ENCODE data around the gene TMC4. TPM values are rescaled to one million over a fixed set of nuclear protein-coding genes. Genes with fewer than 3 reads are reported as not detected.

TMC4 gene
- total RNA-seq, 1 experiment from 2014 or later = 13.4 TPM

DNA sequence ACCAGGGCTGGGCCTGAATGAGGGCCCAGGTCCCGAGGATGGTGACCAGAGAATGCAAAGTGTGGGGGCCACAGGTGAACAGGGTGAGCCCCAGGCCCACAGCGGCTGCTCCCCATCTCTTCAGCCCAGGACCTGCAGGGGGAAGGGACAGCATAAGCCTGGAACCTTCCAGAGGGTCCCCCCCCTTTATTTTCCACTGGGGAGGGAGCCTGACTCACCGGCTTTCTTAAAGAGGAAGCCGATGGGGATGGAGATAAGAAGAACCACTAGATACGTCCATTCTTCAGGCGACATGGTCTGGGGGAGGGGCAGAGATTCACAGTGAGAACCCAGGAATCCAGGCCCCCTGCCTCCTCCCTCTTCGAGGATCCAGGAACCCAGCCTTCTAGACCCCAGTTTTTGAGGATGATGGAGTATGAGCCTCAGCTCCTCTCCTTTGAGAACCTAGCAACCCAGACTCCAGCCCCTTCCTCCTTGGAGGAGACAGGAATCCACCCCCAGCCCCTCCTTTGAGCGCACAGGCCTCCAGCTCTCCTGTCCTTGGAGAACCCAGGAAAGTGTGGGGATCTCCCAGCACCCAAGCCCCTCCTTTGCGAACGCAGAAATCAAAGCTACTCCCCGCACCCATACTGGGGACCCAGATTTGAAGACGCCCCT lies 15.4 kb upstream of the TMC4 start:
- TSS peak; percentile 25 for BruUV-seq (replicated peaks)
- TF ChIP-seq EZH2phosphoT487 (IDR thresholded peaks at IDR 0.05; ENCODE audit: borderline replicate concordance, low read length) (no peak), EZH2 (IDR thresholded peaks at IDR 0.05; ENCODE audit: low read length, unreplicated experiment) (no peak)
- TF ChIP-seq, protein P1, sequence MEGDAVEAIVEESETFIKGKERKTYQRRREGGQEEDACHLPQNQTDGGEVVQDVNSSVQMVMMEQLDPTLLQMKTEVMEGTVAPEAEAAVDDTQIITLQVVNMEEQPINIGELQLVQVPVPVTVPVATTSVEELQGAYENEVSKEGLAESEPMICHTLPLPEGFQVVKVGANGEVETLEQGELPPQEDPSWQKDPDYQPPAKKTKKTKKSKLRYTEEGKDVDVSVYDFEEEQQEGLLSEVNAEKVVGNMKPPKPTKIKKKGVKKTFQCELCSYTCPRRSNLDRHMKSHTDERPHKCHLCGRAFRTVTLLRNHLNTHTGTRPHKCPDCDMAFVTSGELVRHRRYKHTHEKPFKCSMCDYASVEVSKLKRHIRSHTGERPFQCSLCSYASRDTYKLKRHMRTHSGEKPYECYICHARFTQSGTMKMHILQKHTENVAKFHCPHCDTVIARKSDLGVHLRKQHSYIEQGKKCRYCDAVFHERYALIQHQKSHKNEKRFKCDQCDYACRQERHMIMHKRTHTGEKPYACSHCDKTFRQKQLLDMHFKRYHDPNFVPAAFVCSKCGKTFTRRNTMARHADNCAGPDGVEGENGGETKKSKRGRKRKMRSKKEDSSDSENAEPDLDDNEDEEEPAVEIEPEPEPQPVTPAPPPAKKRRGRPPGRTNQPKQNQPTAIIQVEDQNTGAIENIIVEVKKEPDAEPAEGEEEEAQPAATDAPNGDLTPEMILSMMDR (conservative IDR thresholded peaks at IDR 0.05; ENCODE audit: low read depth, low read length) = no peak
- Histone ChIP-seq H3K9me3 (ENCODE audit: low read length) (no peaks in the 10 kb centered on the region), H3K4me1 (ENCODE audit: insufficient read depth, low read length) (peaks cover 19% of the 10 kb centered on the region), H3K36me3 (ENCODE audit: low read depth, low read length) (peaks cover 24% of the 10 kb centered on the region; the same call in 1 of the 2 replicates), H3F3A (ENCODE audit: low read length, unreplicated experiment) (no peaks in the 10 kb centered on the region), H3K27me3 (ENCODE audit: low read length) (no peaks in the 10 kb centered on the region), H3K4me2 (ENCODE audit: low read length) (peak overlapping the region; percentile 98), H3K27ac (ENCODE audit: low read length) (no peak overlapping the region), H3K9me2 (replicated peaks; ENCODE audit: low read length) (no peaks in the 10 kb centered on the region), H3K4me3 (ENCODE audit: low read length) (peak overlapping the region; percentile 74), H3K9ac (ENCODE audit: low read length) (peak overlapping the region; percentile 91), H2AFZ (ENCODE audit: low read length) (peak overlapping the region; percentile 93), H3K79me2 (ENCODE audit: low read length) (peaks cover 48% of the 10 kb centered on the region), H4K20me1 (ENCODE audit: low read length) (no peaks in the 10 kb centered on the region)
- ATAC-seq (no peak), DNase-seq (peak; percentile 54)
- intact Hi-C loops (cut with micrococcal nuclease) = loop anchor here (2.0 kb wide), 1 partner anchor 16 kb away; the partner anchor contains the start of gene TMC4
- ChIA-PET POLR2A (ENCODE audit: unreplicated experiment) (interaction anchor here (0.6 to 2.8 kb wide), 3 partner anchors 11 to 321 kb away, joined by 3 to 22 read pairs (median 7); partner anchors contain the start of gene CNOT3), CTCF (interaction anchor here (0.8 to 1.6 kb wide), 3 partner anchors 13 to 52 kb away, joined by 3 to 11 read pairs (median 4); partner anchors contain the start of genes CNOT3 and TMC4)

DNA sequence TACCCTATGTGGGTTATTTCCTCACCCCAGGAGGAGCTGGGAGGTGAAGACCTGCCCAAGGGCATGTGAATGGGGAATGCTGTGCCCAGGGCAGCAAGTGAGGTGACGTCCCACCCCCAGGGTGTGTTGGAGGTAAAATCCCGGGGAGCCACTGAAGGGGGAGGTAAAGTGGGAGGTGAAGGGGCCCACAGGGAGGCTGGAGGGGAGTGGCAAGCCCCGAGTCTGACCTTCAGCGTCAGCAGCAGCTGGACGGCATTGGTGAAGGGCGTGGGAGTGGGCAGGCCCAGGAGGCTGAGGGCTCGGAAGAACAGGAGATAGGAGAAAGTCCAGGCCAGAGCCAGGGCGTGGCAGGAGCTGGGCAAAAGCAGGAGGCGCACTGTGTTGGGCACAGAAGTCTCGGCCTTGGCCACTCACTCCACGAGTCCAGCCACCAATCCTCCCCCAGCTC lies 14.0 kb upstream of the TMC4 start:
- H3K9me3 ChIP-seq (ENCODE audit: low read length) = no peaks in the 10 kb centered on the region
- ATAC-seq (no peak), DNase-seq (no peak)
- intact Hi-C loops (cut with micrococcal nuclease) = no loop called here
- no peaks in the 10 kb centered on the region for H3K27me3 ChIP-seq (ENCODE audit: low read length)
- peaks cover 24% of the 10 kb centered on the region; the same call in 1 of the 2 replicates for H3K36me3 ChIP-seq (ENCODE audit: low read depth, low read length)
- H3K9me2 ChIP-seq (replicated peaks; ENCODE audit: low read length) = no peaks in the 10 kb centered on the region
- H3K27ac ChIP-seq (ENCODE audit: low read length) = no peak overlapping the region
- no peak overlapping the region for H2AFZ ChIP-seq (ENCODE audit: low read length)
- H3K4me3 ChIP-seq (ENCODE audit: low read length) = no peak overlapping the region
- TF ChIP-seq EZH2phosphoT487 (IDR thresholded peaks at IDR 0.05; ENCODE audit: borderline replicate concordance, low read length) (no peak), EZH2 (IDR thresholded peaks at IDR 0.05; ENCODE audit: low read length, unreplicated experiment) (no peak)
- TF ChIP-seq, protein P1 (conservative IDR thresholded peaks at IDR 0.05; ENCODE audit: low read depth, low read length) = no peak
- no peaks in the 10 kb centered on the region for H4K20me1 ChIP-seq (ENCODE audit: low read length)
- ChIA-PET POLR2A (ENCODE audit: unreplicated experiment) (no interaction called here), CTCF (no interaction called here)
- H3K79me2 ChIP-seq (ENCODE audit: low read length) = peaks cover 34% of the 10 kb centered on the region
- H3K4me1 ChIP-seq (ENCODE audit: insufficient read depth, low read length) = peaks cover 12% of the 10 kb centered on the region
- H3F3A ChIP-seq (ENCODE audit: low read length, unreplicated experiment) = no peaks in the 10 kb centered on the region
- no peak overlapping the region for H3K4me2 ChIP-seq (ENCODE audit: low read length)
- H3K9ac ChIP-seq (ENCODE audit: low read length) = no peak overlapping the region
- no TSS peak for BruUV-seq (replicated peaks)

DNA sequence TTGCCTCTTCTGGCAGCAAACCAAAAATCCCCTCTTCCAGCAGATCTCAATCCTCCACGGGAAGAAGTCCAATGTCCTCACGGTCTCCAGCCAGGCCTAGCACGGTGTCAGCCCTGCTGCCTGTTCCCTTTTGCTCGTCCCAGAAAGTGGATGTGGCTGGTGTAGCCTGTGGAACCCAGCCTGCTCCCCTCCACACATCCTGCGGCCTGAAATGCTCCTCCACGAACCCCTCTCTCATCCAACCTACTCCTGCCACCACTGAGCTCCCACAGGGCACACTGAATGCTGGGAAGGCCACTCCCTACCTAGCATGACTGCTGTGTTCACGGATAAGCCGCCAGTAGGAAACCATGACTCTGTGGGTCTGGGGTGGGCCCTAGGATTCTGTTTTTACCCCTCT lies 13.4 kb upstream of the TMC4 start:
- ATAC-seq = no peak
- Histone ChIP-seq H3K4me3 (ENCODE audit: low read length) (no peak overlapping the region), H3K9ac (ENCODE audit: low read length) (no peak overlapping the region), H2AFZ (ENCODE audit: low read length) (no peak overlapping the region), H3K9me3 (ENCODE audit: low read length) (no peaks in the 10 kb centered on the region), H3K27ac (ENCODE audit: low read length) (no peak overlapping the region), H3K36me3 (ENCODE audit: low read depth, low read length) (peaks cover 24% of the 10 kb centered on the region; the same call in 1 of the 2 replicates), H3K79me2 (ENCODE audit: low read length) (peaks cover 28% of the 10 kb centered on the region), H3K27me3 (ENCODE audit: low read length) (no peaks in the 10 kb centered on the region), H3K4me1 (ENCODE audit: insufficient read depth, low read length) (peaks cover 10% of the 10 kb centered on the region; the same call in 1 of the 2 replicates), H4K20me1 (ENCODE audit: low read length) (no peaks in the 10 kb centered on the region), H3F3A (ENCODE audit: low read length, unreplicated experiment) (no peaks in the 10 kb centered on the region), H3K4me2 (ENCODE audit: low read length) (no peak overlapping the region), H3K9me2 (replicated peaks; ENCODE audit: low read length) (no peaks in the 10 kb centered on the region)
- DNase-seq = peak; percentile 0
- POLR2A ChIA-PET (ENCODE audit: unreplicated experiment) = no interaction called here
- BruUV-seq (replicated peaks) = no TSS peak
- intact Hi-C loops (cut with micrococcal nuclease) = no loop called here
- TF ChIP-seq EZH2phosphoT487 (IDR thresholded peaks at IDR 0.05; ENCODE audit: borderline replicate concordance, low read length) (no peak), EZH2 (IDR thresholded peaks at IDR 0.05; ENCODE audit: low read length, unreplicated experiment) (no peak)
- TF ChIP-seq, protein P1 (conservative IDR thresholded peaks at IDR 0.05; ENCODE audit: low read depth, low read length) = no peak
- CTCF ChIA-PET = no interaction called here

Data from PC-3 (cell line).